ENCODE measurements around the gene GNPNAT1. TPM values are rescaled to one million over a fixed set of nuclear protein-coding genes. Genes with fewer than 3 reads are reported as not detected.

GNPNAT1 gene
- total RNA-seq, 2 experiments from 2014 or later: 3.8 to 4.6 TPM

DNA sequence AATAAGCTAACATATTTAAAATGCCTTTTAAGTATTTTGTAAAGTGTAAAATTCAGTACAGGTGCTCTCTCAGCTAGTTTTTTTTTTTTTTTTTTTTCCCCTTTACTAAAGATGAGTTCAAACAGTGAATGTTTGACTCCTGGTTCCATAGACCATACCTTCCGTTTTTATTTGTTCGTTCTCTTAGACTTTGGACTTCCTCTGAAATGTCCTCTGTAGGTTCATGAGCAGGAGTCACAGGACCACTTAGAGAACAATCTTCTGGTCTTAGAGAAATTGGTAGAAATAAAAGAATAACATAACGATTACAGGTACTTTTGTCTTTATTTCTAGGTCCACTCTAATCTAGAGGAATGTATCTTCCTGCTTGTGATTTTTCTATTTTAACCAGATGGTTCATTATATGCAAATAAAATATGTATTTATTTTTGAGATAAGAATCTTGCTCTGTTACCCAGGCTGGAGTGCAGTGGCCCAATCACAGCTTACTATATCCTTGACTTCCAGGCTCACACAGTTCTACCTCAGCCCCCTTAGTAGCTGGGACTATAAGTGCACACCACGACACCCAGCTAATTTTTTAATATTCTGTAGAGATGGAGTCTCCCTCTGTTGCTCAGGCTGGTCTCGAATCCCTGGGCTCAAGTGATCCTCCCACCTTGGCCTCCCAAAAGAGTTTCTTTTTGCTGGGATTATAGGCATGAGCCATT, 35.6 kb downstream of the GNPNAT1 start:
- TF ChIP-seq, protein P1, sequence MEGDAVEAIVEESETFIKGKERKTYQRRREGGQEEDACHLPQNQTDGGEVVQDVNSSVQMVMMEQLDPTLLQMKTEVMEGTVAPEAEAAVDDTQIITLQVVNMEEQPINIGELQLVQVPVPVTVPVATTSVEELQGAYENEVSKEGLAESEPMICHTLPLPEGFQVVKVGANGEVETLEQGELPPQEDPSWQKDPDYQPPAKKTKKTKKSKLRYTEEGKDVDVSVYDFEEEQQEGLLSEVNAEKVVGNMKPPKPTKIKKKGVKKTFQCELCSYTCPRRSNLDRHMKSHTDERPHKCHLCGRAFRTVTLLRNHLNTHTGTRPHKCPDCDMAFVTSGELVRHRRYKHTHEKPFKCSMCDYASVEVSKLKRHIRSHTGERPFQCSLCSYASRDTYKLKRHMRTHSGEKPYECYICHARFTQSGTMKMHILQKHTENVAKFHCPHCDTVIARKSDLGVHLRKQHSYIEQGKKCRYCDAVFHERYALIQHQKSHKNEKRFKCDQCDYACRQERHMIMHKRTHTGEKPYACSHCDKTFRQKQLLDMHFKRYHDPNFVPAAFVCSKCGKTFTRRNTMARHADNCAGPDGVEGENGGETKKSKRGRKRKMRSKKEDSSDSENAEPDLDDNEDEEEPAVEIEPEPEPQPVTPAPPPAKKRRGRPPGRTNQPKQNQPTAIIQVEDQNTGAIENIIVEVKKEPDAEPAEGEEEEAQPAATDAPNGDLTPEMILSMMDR (IDR thresholded peaks at IDR 0.05): no peak
- intact Hi-C loops (cut with DNase I, micrococcal nuclease): no loop called here
- CTCF ChIA-PET: interaction anchor here (0.6 kb wide), 1 partner anchor 32 kb away, joined by 3 read pairs; no protein-coding TSS in a partner anchor
- Histone ChIP-seq H3K4me1 (ENCODE audit: insufficient read depth, low read length) (no peaks in the 10 kb centered on the region), H3K9me3 (ENCODE audit: control insufficient read depth in 1 of 2, insufficient read depth in 1 of 2, low read length in 2 of 2) (no peaks in the 10 kb centered on the region), H3K27me3 (ENCODE audit: control insufficient read depth in 1 of 2, insufficient read depth in 2 of 2, low read length in 2 of 2) (no peaks in the 10 kb centered on the region), H3K36me3 (ENCODE audit: insufficient read depth, low read length) (peaks cover 37% of the 10 kb centered on the region), H3K27ac (ENCODE audit: low read depth in 1 of 2, low read length in 2 of 2) (no peak overlapping the region), H3K4me3 (ENCODE audit: low read length) (no peak overlapping the region)
- no peak overlapping the region for H3K4me3 Mint-ChIP-seq
- peaks cover 46% of the 10 kb centered on the region for H3K36me3 Mint-ChIP-seq (ENCODE audit: low read depth)
- DNase-seq (no peak), ATAC-seq (ENCODE audit: poor library complexity) (no peak)
- no peaks in the 10 kb centered on the region for H3K27me3 Mint-ChIP-seq
- H3K9me3 Mint-ChIP-seq: no peaks in the 10 kb centered on the region
- POLR2A ChIA-PET: interaction anchor here (1.6 kb wide), 1 partner anchor 25 kb away, joined by 3 read pairs; no protein-coding TSS in a partner anchor
- no peaks in the 10 kb centered on the region for H3K4me1 Mint-ChIP-seq (ENCODE audit: low read depth)
- no peak overlapping the region for H3K27ac Mint-ChIP-seq

DNA sequence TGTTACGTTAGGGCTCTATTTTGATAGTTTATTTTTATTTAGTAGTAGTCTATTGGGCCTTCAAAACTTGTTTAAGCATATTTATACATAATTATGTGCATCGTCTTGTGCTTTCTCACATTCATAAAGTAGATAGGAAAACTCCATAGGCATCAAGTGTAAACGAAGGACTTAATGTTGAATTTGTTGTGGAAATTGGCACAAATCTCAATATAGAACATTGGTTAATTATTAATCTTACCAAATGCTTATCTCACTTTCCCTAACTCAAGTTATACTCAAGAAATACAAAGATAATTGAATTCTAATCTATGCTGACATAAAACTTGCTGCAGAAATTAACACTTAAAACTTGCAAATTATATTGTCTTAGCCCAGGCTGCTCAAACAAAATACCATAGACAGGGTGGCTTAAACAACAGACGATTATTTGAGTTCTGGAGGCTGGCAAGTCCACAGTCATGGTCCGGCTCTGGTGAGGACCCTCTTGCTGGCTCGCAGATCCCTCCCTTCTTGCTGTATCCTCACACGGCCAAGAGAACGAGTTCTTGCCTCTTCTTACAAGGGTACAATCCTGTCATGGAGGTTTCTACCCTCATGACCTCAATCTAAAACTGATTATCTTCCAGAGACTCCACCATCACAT, 42.6 kb downstream of the GNPNAT1 start:
- H3K4me1 Mint-ChIP-seq (ENCODE audit: low read depth): peaks cover 31% of the 10 kb centered on the region
- ATAC-seq (ENCODE audit: poor library complexity) (no peak), DNase-seq (no peak)
- Histone ChIP-seq H3K9me3 (ENCODE audit: control insufficient read depth in 1 of 2, insufficient read depth in 1 of 2, low read length in 2 of 2) (no peaks in the 10 kb centered on the region), H3K4me1 (ENCODE audit: insufficient read depth, low read length) (peaks cover 9% of the 10 kb centered on the region), H3K27ac (ENCODE audit: low read depth in 1 of 2, low read length in 2 of 2) (no peak overlapping the region), H3K4me3 (ENCODE audit: low read length) (no peak overlapping the region), H3K27me3 (ENCODE audit: control insufficient read depth in 1 of 2, insufficient read depth in 2 of 2, low read length in 2 of 2) (no peaks in the 10 kb centered on the region), H3K36me3 (ENCODE audit: insufficient read depth, low read length) (peaks cover 65% of the 10 kb centered on the region)
- no peaks in the 10 kb centered on the region for H3K9me3 Mint-ChIP-seq
- H3K4me3 Mint-ChIP-seq: no peak overlapping the region
- peaks cover 64% of the 10 kb centered on the region for H3K36me3 Mint-ChIP-seq (ENCODE audit: low read depth)
- no peaks in the 10 kb centered on the region for H3K27me3 Mint-ChIP-seq
- TF ChIP-seq, protein P1 (IDR thresholded peaks at IDR 0.05): no peak
- peak overlapping the region; percentile 38 for H3K27ac Mint-ChIP-seq
- intact Hi-C loops (cut with DNase I, micrococcal nuclease): no loop called here
- ChIA-PET CTCF (no interaction called here), POLR2A (no interaction called here)

DNA sequence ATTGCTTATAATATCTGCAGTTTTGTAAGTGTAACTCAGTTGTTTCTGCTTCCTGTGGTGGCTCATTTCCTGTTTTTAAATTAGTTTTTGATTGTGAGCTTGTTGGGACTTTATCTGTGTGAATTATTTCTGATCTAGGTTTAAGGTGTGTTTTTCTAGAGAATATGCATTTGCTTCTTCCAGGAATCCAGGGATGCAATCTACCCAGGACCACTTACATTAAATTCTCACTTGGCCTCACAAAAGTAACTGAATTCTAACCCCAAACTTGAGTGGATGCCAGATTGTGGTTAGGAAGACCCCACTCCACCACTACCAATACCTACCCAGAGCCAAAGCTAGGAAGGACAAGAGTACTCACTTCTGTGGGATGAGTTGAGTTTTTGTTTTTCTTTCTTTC, 49.5 kb downstream of the GNPNAT1 start:
- H3K9me3 ChIP-seq (ENCODE audit: control insufficient read depth in 1 of 2, insufficient read depth in 1 of 2, low read length in 2 of 2): no peaks in the 10 kb centered on the region
- intact Hi-C loops (cut with DNase I, micrococcal nuclease): loop anchor here in 1 of 2 experiments (1.0 to 5.0 kb wide), 4 partner anchors 35 to 190 kb away; partner anchors contain the start of genes GPR137C, PSMC6 and TXNDC16
- H3K36me3 ChIP-seq (ENCODE audit: insufficient read depth, low read length): peaks cover 21% of the 10 kb centered on the region
- ChIA-PET POLR2A (interaction anchor here (0.6 to 4.7 kb wide), 29 partner anchors 8 to 895 kb away, joined by 3 to 113 read pairs (median 5); partner anchors contain the start of genes DDHD1, ERO1A, GNPNAT1 and GPR137C), CTCF (interaction anchor here (0.9 to 2.0 kb wide), 4 partner anchors 11 to 49 kb away, joined by 3 to 6 read pairs (median 4); partner anchors contain the start of genes GNPNAT1 and STYX)
- DNase-seq: peak in 4 of 14 experiments; percentile 21 to 65 (median 46)
- H3K4me3 ChIP-seq (ENCODE audit: low read length): peak overlapping the region; percentile 41
- Mint-ChIP-seq H3K4me3 (peak overlapping the region; percentile 76), H3K36me3 (ENCODE audit: low read depth) (peaks cover 19% of the 10 kb centered on the region), H3K4me1 (ENCODE audit: low read depth) (peaks cover 83% of the 10 kb centered on the region), H3K27ac (peak overlapping the region; percentile 98), H3K27me3 (no peaks in the 10 kb centered on the region), H3K9me3 (no peaks in the 10 kb centered on the region)
- H3K27ac ChIP-seq (ENCODE audit: low read depth in 1 of 2, low read length in 2 of 2): peak overlapping the region; percentile 77 to 81
- H3K4me1 ChIP-seq (ENCODE audit: insufficient read depth, low read length): peaks cover 39% of the 10 kb centered on the region
- TF ChIP-seq, protein P1 (IDR thresholded peaks at IDR 0.05): no peak
- no peaks in the 10 kb centered on the region for H3K27me3 ChIP-seq (ENCODE audit: control insufficient read depth in 1 of 2, insufficient read depth in 2 of 2, low read length in 2 of 2)
- peak; percentile 63 for ATAC-seq (ENCODE audit: poor library complexity)
